WERI-Rb-1 (cell line): ENCODE results near the gene ARTN.
A peak's percentile ranks its signal among the peaks of the same experiment; 100 is the strongest.

ENCODE experiments used
- DNase-seq: peaks from one replicate; pipeline ENCODE4 v3.0.0-alpha.2; 2020
- H3K27ac ChIP-seq: fragments of 250-450 bp; sonication (Bioruptor Pico); 2 replicates; pipeline ENCODE4 v1.5.1; 2020; ENCODE audit warnings: mild to moderate bottlenecking, moderate library complexity
- H3K27me3 ChIP-seq: fragments of 250-450 bp; sonication (Bioruptor Pico); 2 replicates; pipeline ENCODE4 v1.5.1; 2021; ENCODE audit warnings: mild to moderate bottlenecking, low read depth, moderate library complexity; ENCODE audit not compliant: insufficient read depth, severe bottlenecking
- H3K36me3 ChIP-seq: fragments of 250-450 bp; sonication (Bioruptor Pico); 2 replicates; pipeline ENCODE4 v1.5.1; 2020; ENCODE audit warnings: mild to moderate bottlenecking, moderate library complexity
- H3K4me3 ChIP-seq: 2 replicates; pipeline ENCODE4 v1.5.1; 2011; ENCODE audit warnings: low read depth, mild to moderate bottlenecking, control low read depth, low read length
- H3K9me3 ChIP-seq: fragments of 250-450 bp; sonication (Bioruptor Pico); 2 replicates; pipeline ENCODE4 v1.5.1; 2021; ENCODE audit warnings: mild to moderate bottlenecking, moderate library complexity; ENCODE audit not compliant: severe bottlenecking
- CTCF ChIP-seq: IDR thresholded peaks from 2 replicates; pipeline ENCODE4 v1.5.1; 2011; ENCODE audit warnings: low read depth, mild to moderate bottlenecking, control low read depth, inconsistent platforms, low read length

The ARTN gene

GRCh38 chr1:43898981-43899380 lies 34.6 kb upstream of the ARTN start:
- H3K36me3 ChIP-seq: no peaks in the 10 kb centered on the region
- H3K9me3 ChIP-seq: no peaks in the 10 kb centered on the region
- no peaks in the 10 kb centered on the region for H3K27me3 ChIP-seq
- TF ChIP-seq CTCF: no peak
- DNase-seq: no peak
- H3K4me3 ChIP-seq: no peak overlapping the region
- no peak overlapping the region for H3K27ac ChIP-seq

- Histone ChIP-seq H3K27ac (no peak overlapping the region), H3K36me3 (no peaks in the 10 kb centered on the region), H3K4me3 (no peak overlapping the region), H3K9me3 (no peaks in the 10 kb centered on the region), H3K27me3 (no peaks in the 10 kb centered on the region)
- TF ChIP-seq CTCF: no peak
- peak; percentile 55 for DNase-seq
Measured at GRCh38 chr1:43900386-43900785, 33.2 kb upstream of the ARTN start.

- no peaks in the 10 kb centered on the region for H3K27me3 ChIP-seq
- DNase-seq: no peak
- no peak for TF ChIP-seq CTCF
- no peak overlapping the region for H3K27ac ChIP-seq
- H3K4me3 ChIP-seq: no peak overlapping the region
- no peaks in the 10 kb centered on the region for H3K9me3 ChIP-seq
- no peaks in the 10 kb centered on the region for H3K36me3 ChIP-seq
Measured at GRCh38 chr1:43901196-43901961, 32.2 kb upstream of the ARTN start.

- Histone ChIP-seq H3K36me3 (no peaks in the 10 kb centered on the region), H3K27me3 (no peaks in the 10 kb centered on the region), H3K9me3 (no peaks in the 10 kb centered on the region), H3K27ac (no peak overlapping the region), H3K4me3 (no peak overlapping the region)
- DNase-seq: no peak
- no peak for TF ChIP-seq CTCF
Measured at GRCh38 chr1:43902058-43902831, 31.4 kb upstream of the ARTN start.

- H3K27ac ChIP-seq: no peak overlapping the region
Measured at GRCh38 chr1:43904660-43905551, 28.7 kb upstream of the ARTN start.

More at GRCh38 chr1:43904660-43905551, 28.7 kb upstream of the ARTN start:
- Histone ChIP-seq H3K4me3 (no peak overlapping the region), H3K9me3 (no peaks in the 10 kb centered on the region), H3K36me3 (no peaks in the 10 kb centered on the region), H3K27me3 (no peaks in the 10 kb centered on the region)
- DNase-seq: no peak
- TF ChIP-seq CTCF: no peak
